Kidney epithelial cell (primary cell): Measurements from ENCODE around the gene MYO18B. TPM values are rescaled to one million over a fixed set of nuclear protein-coding genes. Genes with fewer than 3 reads are reported as not detected.

Source experiments
- DNase-seq: peaks from one replicate; pipeline ENCODE4 v3.0.0-alpha.2; 2010; ENCODE audit warnings: low read depth
- H3K27me3 ChIP-seq: 2 replicates; pipeline ENCODE4 v1.6.0; 2011; ENCODE audit warnings: low read length; ENCODE audit not compliant: control insufficient read depth, insufficient read depth
- H3K36me3 ChIP-seq: 2 replicates; pipeline ENCODE4 v1.5.1; 2011; ENCODE audit warnings: low read length; ENCODE audit not compliant: control insufficient read depth, insufficient read depth
- H3K4me3 ChIP-seq: 2 replicates; pipeline ENCODE4 v1.5.1; 2011; ENCODE audit warnings: low read depth, mild to moderate bottlenecking, control low read depth, low read length
- CTCF ChIP-seq: IDR thresholded peaks from 2 replicates; pipeline ENCODE4 v1.5.1; 2011; ENCODE audit warnings: mild to moderate bottlenecking, moderate library complexity, low read length, control low read depth, inconsistent platforms; ENCODE audit not compliant: insufficient read depth, poor library complexity, severe bottlenecking
- total RNA-seq: library from RNA; depleted of rRNA; stranded (reverse); fragments of >200 nt; gene quantifications from 2 replicates; pipeline ENCODE4 v1.2.3, GENCODE V29; 2015

MYO18B gene
- total RNA-seq, 1 donor from 2014 or later = not detected

- no peak for TF ChIP-seq CTCF
- Histone ChIP-seq H3K4me3 (no peak overlapping the region), H3K27me3 (no peaks in the 10 kb centered on the region), H3K36me3 (no peaks in the 10 kb centered on the region)
- DNase-seq = no peak
Observed at GRCh38 chr22:25744694-25745093, 2.7 kb downstream of the MYO18B start.

- no peak for DNase-seq
- no peak for TF ChIP-seq CTCF
- H3K27me3 ChIP-seq = no peaks in the 10 kb centered on the region
- H3K4me3 ChIP-seq = no peak overlapping the region
- H3K36me3 ChIP-seq = no peaks in the 10 kb centered on the region
Observed at GRCh38 chr22:25745341-25746011, 3.5 kb downstream of the MYO18B start.

- no peaks in the 10 kb centered on the region for H3K27me3 ChIP-seq
- peak; percentile 9 for DNase-seq
Observed at GRCh38 chr22:25746012-25746373, 4.0 kb downstream of the MYO18B start.

GRCh38 chr22:25747245-25747944 is 5.4 kb downstream of the MYO18B start:
- H3K4me3 ChIP-seq = no peak overlapping the region
- no peak for TF ChIP-seq CTCF
- H3K27me3 ChIP-seq = no peaks in the 10 kb centered on the region
- peak; percentile 80 for DNase-seq
- H3K36me3 ChIP-seq = no peaks in the 10 kb centered on the region

More at GRCh38 chr22:25746012-25746373, 4.0 kb downstream of the MYO18B start:
- TF ChIP-seq CTCF = no peak
- Histone ChIP-seq H3K36me3 (no peaks in the 10 kb centered on the region), H3K4me3 (no peak overlapping the region)

- DNase-seq = no peak
- Histone ChIP-seq H3K36me3 (no peaks in the 10 kb centered on the region), H3K4me3 (no peak overlapping the region), H3K27me3 (no peaks in the 10 kb centered on the region)
- no peak for TF ChIP-seq CTCF
Observed at GRCh38 chr22:25748140-25748539, 6.2 kb downstream of the MYO18B start.
